Glutamatergic neuron (in vitro differentiated cells): Measurements from ENCODE around the gene ACYP2. TPM values are rescaled to one million over a fixed set of nuclear protein-coding genes. Genes with fewer than 3 reads are reported as not detected.

Experiments
- DNase-seq: peaks from one replicate; pipeline ENCODE4 v3.0.0; 2022
- H3K27ac Mint-ChIP-seq: one replicate; pipeline ENCODE4 v1.8.0; 2020; ENCODE audit warnings: mild to moderate bottlenecking, mixed read lengths, inconsistent platforms; ENCODE audit not compliant: unreplicated experiment
- H3K27me3 Mint-ChIP-seq: one replicate; pipeline ENCODE4 v1.8.0; 2020; ENCODE audit warnings: mild to moderate bottlenecking, moderate library complexity, mixed read lengths, inconsistent platforms; ENCODE audit not compliant: unreplicated experiment
- H3K36me3 Mint-ChIP-seq: one replicate; pipeline ENCODE4 v1.8.0; 2020; ENCODE audit warnings: mild to moderate bottlenecking, mixed read lengths, inconsistent platforms; ENCODE audit not compliant: unreplicated experiment
- H3K4me1 Mint-ChIP-seq: one replicate; pipeline ENCODE4 v1.8.0; 2020; ENCODE audit warnings: mild to moderate bottlenecking, low read depth, mixed read lengths, inconsistent platforms; ENCODE audit not compliant: unreplicated experiment
- H3K4me3 Mint-ChIP-seq: one replicate; pipeline ENCODE4 v1.8.0; 2020; ENCODE audit warnings: mild to moderate bottlenecking, mixed read lengths, inconsistent platforms; ENCODE audit not compliant: unreplicated experiment
- H3K9me3 Mint-ChIP-seq: one replicate; pipeline ENCODE4 v1.8.0; 2020; ENCODE audit warnings: mild to moderate bottlenecking, moderate library complexity, mixed read lengths, inconsistent platforms; ENCODE audit not compliant: unreplicated experiment
- CTCF ChIP-seq: fragments of 200-600 bp; sonication (generic); IDR thresholded peaks from one replicate; pipeline ENCODE4 v1.5.0; 2021; ENCODE audit not compliant: partially characterized antibody, unreplicated experiment
- total RNA-seq: library from RNA; stranded (reverse); fragmentation: NEBNext Ultra II Directional; extraction: Animal tissue kit (Norgen Biotek cat#: 25700); gene quantifications from one replicate; pipeline ENCODE4 v1.2.1, GENCODE V29; 2021; ENCODE audit not compliant: unreplicated experiment

Gene ACYP2
- total RNA-seq, 1 donor from 2014 or later, result 8.4 TPM

GRCh38 chr2:54224997-54225396 is 109.6 kb downstream of the ACYP2 start:
- no peak for DNase-seq
- H3K9me3 Mint-ChIP-seq, result no peaks in the 10 kb centered on the region

GRCh38 chr2:54226260-54226659 is 110.8 kb downstream of the ACYP2 start:
- no peak for TF ChIP-seq CTCF
- DNase-seq, result no peak
- Mint-ChIP-seq H3K36me3 (peaks cover 5% of the 10 kb centered on the region), H3K4me1 (no peaks in the 10 kb centered on the region), H3K27me3 (no peaks in the 10 kb centered on the region), H3K4me3 (no peak overlapping the region), H3K27ac (no peak overlapping the region), H3K9me3 (no peaks in the 10 kb centered on the region)

More at GRCh38 chr2:54224997-54225396, 109.6 kb downstream of the ACYP2 start:
- Mint-ChIP-seq H3K36me3 (peaks cover 5% of the 10 kb centered on the region), H3K4me1 (no peaks in the 10 kb centered on the region), H3K27me3 (no peaks in the 10 kb centered on the region), H3K4me3 (no peak overlapping the region), H3K27ac (no peak overlapping the region)
- no peak for TF ChIP-seq CTCF

GRCh38 chr2:54227798-54228197 is 112.4 kb downstream of the ACYP2 start:
- no peak for TF ChIP-seq CTCF
- no peak for DNase-seq
- no peaks in the 10 kb centered on the region for H3K27me3 Mint-ChIP-seq
- no peak overlapping the region for H3K4me3 Mint-ChIP-seq
- H3K9me3 Mint-ChIP-seq, result no peaks in the 10 kb centered on the region
- peaks cover 9% of the 10 kb centered on the region for H3K36me3 Mint-ChIP-seq
- no peaks in the 10 kb centered on the region for H3K4me1 Mint-ChIP-seq
- H3K27ac Mint-ChIP-seq, result no peak overlapping the region

- no peaks in the 10 kb centered on the region for H3K27me3 Mint-ChIP-seq
- TF ChIP-seq CTCF, result no peak
- H3K9me3 Mint-ChIP-seq, result no peaks in the 10 kb centered on the region
- no peak for DNase-seq
- no peak overlapping the region for H3K27ac Mint-ChIP-seq
- H3K36me3 Mint-ChIP-seq, result peaks cover 9% of the 10 kb centered on the region
- no peaks in the 10 kb centered on the region for H3K4me1 Mint-ChIP-seq
- no peak overlapping the region for H3K4me3 Mint-ChIP-seq
These were observed 113.5 kb downstream of the ACYP2 start for GRCh38 chr2:54228945-54229344.

- Mint-ChIP-seq H3K27ac (no peak overlapping the region), H3K4me1 (peaks cover under 1% of the 10 kb centered on the region), H3K36me3 (peaks cover 13% of the 10 kb centered on the region), H3K9me3 (no peaks in the 10 kb centered on the region), H3K4me3 (no peak overlapping the region), H3K27me3 (no peaks in the 10 kb centered on the region)
- no peak for DNase-seq
- TF ChIP-seq CTCF, result no peak
These were observed 118.6 kb downstream of the ACYP2 start for GRCh38 chr2:54233832-54234649.
